Mucosa of stomach (tissue), 1 donor: ENCODE data around the gene MXD1.

Experiments used
- H3K27me3 ChIP-seq: one replicate; pipeline ENCODE4 v1.7.0; 2013; ENCODE audit warnings: mild to moderate bottlenecking, low read length; ENCODE audit not compliant: control insufficient read depth, insufficient read depth
- H3K36me3 ChIP-seq: one replicate; pipeline ENCODE4 v1.7.0; 2013; ENCODE audit warnings: low read length; ENCODE audit not compliant: control insufficient read depth, insufficient read depth
- H3K4me1 ChIP-seq: one replicate; pipeline ENCODE4 v1.7.0; 2013; ENCODE audit warnings: mild to moderate bottlenecking, low read length; ENCODE audit not compliant: control insufficient read depth, insufficient read depth
- H3K4me3 ChIP-seq: one replicate; pipeline ENCODE4 v1.7.0; 2013; ENCODE audit warnings: low read length
- H3K9ac ChIP-seq: one replicate; pipeline ENCODE4 v1.7.0; 2013; ENCODE audit warnings: mild to moderate bottlenecking, low read length, moderate library complexity
- H3K9me3 ChIP-seq: one replicate; pipeline ENCODE4 v1.7.0; 2013; ENCODE audit warnings: mild to moderate bottlenecking, low read length, moderate library complexity; ENCODE audit not compliant: control insufficient read depth
- donor health status: Pancreatic carcinoma.

Gene MXD1

GRCh38 chr2:69935011-69935410 is 20.1 kb downstream of the MXD1 start:
- Histone ChIP-seq H3K36me3 (peaks cover 27% of the 10 kb centered on the region), H3K4me1 (peaks cover 24% of the 10 kb centered on the region)

GRCh38 chr2:69936906-69937305 is 22.0 kb downstream of the MXD1 start:
- Histone ChIP-seq H3K9me3 (no peaks in the 10 kb centered on the region), H3K9ac (no peak overlapping the region), H3K4me1 (peaks cover 20% of the 10 kb centered on the region), H3K4me3 (no peak overlapping the region), H3K36me3 (peaks cover 27% of the 10 kb centered on the region), H3K27me3 (no peaks in the 10 kb centered on the region)

More at GRCh38 chr2:69935011-69935410, 20.1 kb downstream of the MXD1 start:
- Histone ChIP-seq H3K4me3 (no peak overlapping the region), H3K9ac (no peak overlapping the region), H3K9me3 (no peaks in the 10 kb centered on the region), H3K27me3 (no peaks in the 10 kb centered on the region)

- no peak overlapping the region for H3K9ac ChIP-seq
- H3K4me1 ChIP-seq = peaks cover 15% of the 10 kb centered on the region
- H3K27me3 ChIP-seq = no peaks in the 10 kb centered on the region
- H3K4me3 ChIP-seq = no peak overlapping the region
- peaks cover 27% of the 10 kb centered on the region for H3K36me3 ChIP-seq
- H3K9me3 ChIP-seq = no peaks in the 10 kb centered on the region
Observed at GRCh38 chr2:69937968-69938367, 23.1 kb downstream of the MXD1 start.

GRCh38 chr2:69939722-69940121 is 24.8 kb downstream of the MXD1 start:
- Histone ChIP-seq H3K36me3 (peaks cover 32% of the 10 kb centered on the region), H3K4me1 (no peaks in the 10 kb centered on the region), H3K9ac (no peak overlapping the region), H3K27me3 (no peaks in the 10 kb centered on the region), H3K4me3 (no peak overlapping the region), H3K9me3 (no peaks in the 10 kb centered on the region)

GRCh38 chr2:69940691-69941090 is 25.8 kb downstream of the MXD1 start:
- no peaks in the 10 kb centered on the region for H3K9me3 ChIP-seq
- no peaks in the 10 kb centered on the region for H3K27me3 ChIP-seq
- no peak overlapping the region for H3K9ac ChIP-seq
- peaks cover 29% of the 10 kb centered on the region for H3K36me3 ChIP-seq
- H3K4me1 ChIP-seq = peaks cover 6% of the 10 kb centered on the region
- H3K4me3 ChIP-seq = no peak overlapping the region

GRCh38 chr2:69943000-69943842 is 28.3 kb downstream of the MXD1 start:
- no peaks in the 10 kb centered on the region for H3K9me3 ChIP-seq
- H3K4me1 ChIP-seq = peaks cover 26% of the 10 kb centered on the region
- H3K9ac ChIP-seq = no peak overlapping the region
- H3K4me3 ChIP-seq = no peak overlapping the region
- H3K27me3 ChIP-seq = no peaks in the 10 kb centered on the region
- peaks cover 5% of the 10 kb centered on the region for H3K36me3 ChIP-seq

GRCh38 chr2:69943843-69944525 is 29.1 kb downstream of the MXD1 start:
- Histone ChIP-seq H3K27me3 (no peaks in the 10 kb centered on the region), H3K9ac (no peak overlapping the region), H3K9me3 (no peaks in the 10 kb centered on the region), H3K36me3 (peaks cover 4% of the 10 kb centered on the region), H3K4me3 (no peak overlapping the region), H3K4me1 (peaks cover 26% of the 10 kb centered on the region)

- Histone ChIP-seq H3K4me3 (no peak overlapping the region), H3K4me1 (peaks cover 26% of the 10 kb centered on the region), H3K36me3 (peaks cover 4% of the 10 kb centered on the region), H3K27me3 (no peaks in the 10 kb centered on the region), H3K9ac (no peak overlapping the region), H3K9me3 (no peaks in the 10 kb centered on the region)
Observed at GRCh38 chr2:69944756-69945155, 29.8 kb downstream of the MXD1 start.

GRCh38 chr2:69945441-69945840 is 30.5 kb downstream of the MXD1 start:
- Histone ChIP-seq H3K4me3 (no peak overlapping the region), H3K36me3 (peaks cover 4% of the 10 kb centered on the region), H3K9ac (peak overlapping the region; percentile 17), H3K9me3 (no peaks in the 10 kb centered on the region), H3K4me1 (peaks cover 26% of the 10 kb centered on the region), H3K27me3 (no peaks in the 10 kb centered on the region)

- Histone ChIP-seq H3K27me3 (no peaks in the 10 kb centered on the region), H3K9ac (peak overlapping the region; percentile 27), H3K9me3 (no peaks in the 10 kb centered on the region), H3K36me3 (peaks cover 4% of the 10 kb centered on the region), H3K4me1 (peaks cover 26% of the 10 kb centered on the region), H3K4me3 (no peak overlapping the region)
Observed at GRCh38 chr2:69945941-69946340, 31.0 kb downstream of the MXD1 start.

- H3K9me3 ChIP-seq = no peaks in the 10 kb centered on the region
- peaks cover 4% of the 10 kb centered on the region for H3K36me3 ChIP-seq
- peaks cover 26% of the 10 kb centered on the region for H3K4me1 ChIP-seq
- no peak overlapping the region for H3K4me3 ChIP-seq
- H3K27me3 ChIP-seq = no peaks in the 10 kb centered on the region
- peak overlapping the region; percentile 27 for H3K9ac ChIP-seq
Observed at GRCh38 chr2:69946351-69947324, 31.7 kb downstream of the MXD1 start.
